PC-3 (cell line): Measurements from ENCODE around the gene VARS2. TPM values are rescaled to one million over a fixed set of nuclear protein-coding genes. Genes with fewer than 3 reads are reported as not detected.
"Not testable (repeated sequence)": the region's sequence is repeated elsewhere in the genome, so short reads cannot be mapped to it uniquely, and the experiment has no call there.

Source experiments
- ATAC-seq: fragments of 200-7000 bp; cut with Tn5 transposase; 2 replicates; pipeline ENCODE4 v1.9.1; 2020; ENCODE audit warnings: mild to moderate bottlenecking, moderate library complexity
- BruUV-seq: library from RNA; stranded (reverse); fragments of 400-500 nt; replicated peaks from 2 replicates; lab custom pipeline; 2021; lab: Mats Ljungman, UMichigan
- CTCF ChIA-PET: fragments of 300-600 bp; sonication (Branson Sonifier 250); formaldehyde crosslinking; loops from one replicate; lab custom pipeline; 2022; ENCODE audit warnings: antibody characterized with exemption; lab: Charles Lee
- POLR2A ChIA-PET: fragments of 300-600 bp; sonication (Branson Sonifier 250); formaldehyde crosslinking; loops from one replicate; lab custom pipeline; 2022; ENCODE audit warnings: antibody characterized with exemption; ENCODE audit not compliant: unreplicated experiment; lab: Charles Lee
- DNase-seq: peaks from one replicate; pipeline ENCODE4 v3.0.0-alpha.2; 2015
- H2AFZ ChIP-seq: fragments of 300-600 bp; sonication (generic); 2 replicates; pipeline ENCODE4 v1.6.0; 2016; ENCODE audit warnings: antibody characterized with exemption, low read length
- H3F3A ChIP-seq: fragments of 300-600 bp; sonication (generic); one replicate; pipeline ENCODE4 v1.6.0; 2017; ENCODE audit warnings: antibody characterized with exemption, low read length, control low read depth, mild to moderate bottlenecking; ENCODE audit not compliant: unreplicated experiment
- H3K27ac ChIP-seq: fragments of 300-600 bp; sonication (generic); 2 replicates; pipeline ENCODE4 v1.5.1; 2016; ENCODE audit warnings: mild to moderate bottlenecking, low read length
- H3K27me3 ChIP-seq: fragments of 300-600 bp; sonication (generic); 2 replicates; pipeline ENCODE4 v1.6.1; 2016; ENCODE audit warnings: low read length, mixed read lengths
- H3K36me3 ChIP-seq: fragments of 300-600 bp; sonication (generic); 2 replicates; pipeline ENCODE4 v1.6.1; 2016; ENCODE audit warnings: low read depth, mixed run types, low read length, mixed read lengths
- H3K4me1 ChIP-seq: fragments of 300-600 bp; sonication (generic); 2 replicates; pipeline ENCODE4 v1.5.1; 2016; ENCODE audit warnings: low read length; ENCODE audit not compliant: insufficient read depth
- H3K4me2 ChIP-seq: fragments of 300-600 bp; sonication (generic); 2 replicates; pipeline ENCODE4 v1.6.0; 2016; ENCODE audit warnings: low read length
- H3K4me3 ChIP-seq: fragments of 300-600 bp; sonication (generic); 2 replicates; pipeline ENCODE4 v1.5.1; 2016; ENCODE audit warnings: mild to moderate bottlenecking, low read length, mixed read lengths
- H3K79me2 ChIP-seq: fragments of 300-600 bp; sonication (generic); 2 replicates; pipeline ENCODE4 v1.6.1; 2017; ENCODE audit warnings: low read length, mixed read lengths
- H3K9ac ChIP-seq: fragments of 300-600 bp; sonication (generic); 2 replicates; pipeline ENCODE4 v1.6.0; 2016; ENCODE audit warnings: mild to moderate bottlenecking, low read length
- H3K9me2 ChIP-seq: fragments of 300-600 bp; sonication (generic); replicated peaks from 2 replicates; pipeline ENCODE4 v1.6.1; 2016; ENCODE audit warnings: mixed run types, low read length, mixed read lengths
- H3K9me3 ChIP-seq: fragments of 300-600 bp; sonication (generic); 2 replicates; pipeline ENCODE4 v1.6.1; 2016; ENCODE audit warnings: low read length, mixed read lengths
- H4K20me1 ChIP-seq: fragments of 300-600 bp; sonication (generic); 2 replicates; pipeline ENCODE4 v1.6.1; 2016; ENCODE audit warnings: low read length, mixed read lengths
- EZH2 ChIP-seq: fragments of 300-600 bp; sonication (generic); IDR thresholded peaks from one replicate; pipeline ENCODE4 v1.6.1; 2017; ENCODE audit warnings: antibody characterized with exemption, mild to moderate bottlenecking, low read length; ENCODE audit not compliant: unreplicated experiment
- EZH2phosphoT487 ChIP-seq: fragments of 300-600 bp; sonication (generic); IDR thresholded peaks from 2 replicates; pipeline ENCODE4 v1.6.1; 2018; ENCODE audit warnings: mild to moderate bottlenecking, antibody characterized with exemption, low read length, borderline replicate concordance
- intact Hi-C: fragments of 100-400 bp; cut with micrococcal nuclease; formaldehyde crosslinking; loops from 2 replicates; pipeline ENCODE4 v1.9.0; 2023
- total RNA-seq: library from RNA; depleted of rRNA; stranded (reverse); fragments of >200 nt; gene quantifications from 2 replicates; pipeline ENCODE4 v1.2.3, GENCODE V29; 2014
- TF ChIP-seq, protein P1 (sequence below): fragments of 300-600 bp; sonication (generic); conservative IDR thresholded peaks from 2 replicates; pipeline ENCODE4 v1.5.1; 2017; ENCODE audit warnings: antibody characterized with exemption, low read depth, mild to moderate bottlenecking, low read length

Gene VARS2
- total RNA-seq, 1 experiment from 2014 or later: 66.5 TPM

- CTCF ChIA-PET: no interaction called here
- Histone ChIP-seq H4K20me1 (no peaks in the 10 kb centered on the region), H3K9me3 (no peaks in the 10 kb centered on the region), H3K9me2 (no peaks in the 10 kb centered on the region), H3K4me1 (no peaks in the 10 kb centered on the region), H3K27ac (no peak overlapping the region), H2AFZ (no peak overlapping the region), H3K4me2 (no peak overlapping the region), H3K4me3 (no peak overlapping the region), H3K27me3 (no peaks in the 10 kb centered on the region), H3K36me3 (peaks cover 14% of the 10 kb centered on the region; the same call in 1 of the 2 replicates), H3K9ac (no peak overlapping the region), H3F3A (no peaks in the 10 kb centered on the region), H3K79me2 (peaks cover 2% of the 10 kb centered on the region)
- DNase-seq (no peak), ATAC-seq (no peak)
- no peak for TF ChIP-seq EZH2phosphoT487
- TF ChIP-seq, protein P1, sequence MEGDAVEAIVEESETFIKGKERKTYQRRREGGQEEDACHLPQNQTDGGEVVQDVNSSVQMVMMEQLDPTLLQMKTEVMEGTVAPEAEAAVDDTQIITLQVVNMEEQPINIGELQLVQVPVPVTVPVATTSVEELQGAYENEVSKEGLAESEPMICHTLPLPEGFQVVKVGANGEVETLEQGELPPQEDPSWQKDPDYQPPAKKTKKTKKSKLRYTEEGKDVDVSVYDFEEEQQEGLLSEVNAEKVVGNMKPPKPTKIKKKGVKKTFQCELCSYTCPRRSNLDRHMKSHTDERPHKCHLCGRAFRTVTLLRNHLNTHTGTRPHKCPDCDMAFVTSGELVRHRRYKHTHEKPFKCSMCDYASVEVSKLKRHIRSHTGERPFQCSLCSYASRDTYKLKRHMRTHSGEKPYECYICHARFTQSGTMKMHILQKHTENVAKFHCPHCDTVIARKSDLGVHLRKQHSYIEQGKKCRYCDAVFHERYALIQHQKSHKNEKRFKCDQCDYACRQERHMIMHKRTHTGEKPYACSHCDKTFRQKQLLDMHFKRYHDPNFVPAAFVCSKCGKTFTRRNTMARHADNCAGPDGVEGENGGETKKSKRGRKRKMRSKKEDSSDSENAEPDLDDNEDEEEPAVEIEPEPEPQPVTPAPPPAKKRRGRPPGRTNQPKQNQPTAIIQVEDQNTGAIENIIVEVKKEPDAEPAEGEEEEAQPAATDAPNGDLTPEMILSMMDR: no peak
- no peak for TF ChIP-seq EZH2
- intact Hi-C loops: no loop called here
- POLR2A ChIA-PET: no interaction called here
- BruUV-seq: no TSS peak
These were observed 10.8 kb upstream of the VARS2 start for GRCh38 chr6:30903236-30903635.

GRCh38 chr6:30907290-30907757 is 6.7 kb upstream of the VARS2 start:
- not testable (repeated sequence) for H3K9ac ChIP-seq, ATAC-seq, DNase-seq

DNA sequence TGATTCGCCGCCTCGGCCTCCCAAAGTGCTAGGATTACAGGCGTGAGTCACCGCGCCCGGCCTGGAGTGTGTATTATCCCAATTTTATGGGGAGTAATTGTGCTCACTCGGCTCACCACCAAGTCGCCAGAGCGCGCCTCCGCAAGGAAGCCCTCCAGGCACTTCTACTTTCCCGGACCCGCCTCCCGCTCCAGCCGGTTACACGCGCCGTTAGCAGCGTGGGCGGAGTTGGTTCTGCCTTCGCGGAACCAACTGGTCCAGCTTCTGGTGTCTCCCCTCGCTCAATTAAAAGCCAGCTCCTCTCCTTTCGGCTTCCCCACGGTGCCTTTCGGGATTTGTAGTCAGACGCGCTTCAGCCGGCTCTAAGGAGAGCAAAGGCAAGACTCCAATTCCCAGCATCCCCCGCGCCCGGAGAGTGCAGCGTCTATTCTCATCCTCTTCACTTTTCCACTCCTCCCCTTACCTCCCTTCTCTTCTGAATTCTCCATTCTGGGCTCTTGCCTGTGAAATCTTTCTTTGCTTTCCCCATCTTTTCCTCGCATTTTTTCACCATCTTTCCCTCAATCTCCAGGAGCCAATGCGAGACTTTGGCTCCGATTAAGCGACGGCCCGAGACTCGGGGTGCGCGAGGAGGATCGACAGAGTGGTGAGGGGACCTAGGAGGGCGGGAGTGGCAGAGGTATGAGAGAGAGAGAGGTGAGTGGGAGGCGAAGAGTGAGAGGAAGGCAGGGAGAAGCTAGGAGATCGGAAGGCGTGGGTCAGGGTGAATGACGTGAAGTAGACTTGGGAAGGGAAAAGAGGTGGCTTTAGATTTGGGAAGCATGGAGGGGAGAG is 6.1 kb upstream of the VARS2 start, which contains the start of gene GTF2H4:
TSS of gene GTF2H4 (plus strand) at position 450 of the 834 bp plus-strand sequence.
- Histone ChIP-seq H3K9me3 (no peaks in the 10 kb centered on the region), H3K79me2 (peaks cover 18% of the 10 kb centered on the region), H3K27me3 (no peaks in the 10 kb centered on the region), H2AFZ (peak within 1 kb of the TSS; percentile 99), H3K36me3 (peaks cover 6% of the 10 kb centered on the region; the same call in 1 of the 2 replicates), H3K9ac (peak within 1 kb of the TSS; percentile 93), H3K4me2 (peak within 1 kb of the TSS; percentile 88), H3K9me2 (no peaks in the 10 kb centered on the region), H3K4me3 (peak within 1 kb of the TSS; percentile 100), H4K20me1 (no peaks in the 10 kb centered on the region), H3K4me1 (peaks cover 9% of the 10 kb centered on the region), H3F3A (no peaks in the 10 kb centered on the region), H3K27ac (peak within 1 kb of the TSS; percentile 40)
- POLR2A ChIA-PET: interaction anchor here (0.5 to 0.9 kb wide), 4 partner anchors 21 to 177 kb away, joined by 3 to 7 read pairs (median 4); no protein-coding TSS in a partner anchor
- no TSS peak for BruUV-seq
- CTCF ChIA-PET: interaction anchor here (0.6 to 1.0 kb wide), 3 partner anchors 88 to 218 kb away, joined by 3 read pairs; no protein-coding TSS in a partner anchor
- peak; percentile 99 for DNase-seq
- intact Hi-C loops: no loop called here
- peak; percentile 97 for ATAC-seq
- TF ChIP-seq EZH2phosphoT487 (no peak), EZH2 (no peak)
- TF ChIP-seq, protein P1: no peak

More at GRCh38 chr6:30907290-30907757, 6.7 kb upstream of the VARS2 start:
- H3K27ac ChIP-seq, H3K4me1 ChIP-seq, H4K20me1 ChIP-seq, intact Hi-C loops, H3K9me3 ChIP-seq, H3K36me3 ChIP-seq, H3F3A ChIP-seq, H3K27me3 ChIP-seq, H3K9me2 ChIP-seq: not testable (repeated sequence)
- CTCF ChIA-PET: interaction anchor here (0.6 to 1.0 kb wide), 2 partner anchors 172 to 218 kb away, joined by 3 read pairs; no protein-coding TSS in a partner anchor
- Histone ChIP-seq H3K79me2 (peaks cover 18% of the 10 kb centered on the region), H3K4me3 (peak overlapping the region; percentile 100), H3K4me2 (peak overlapping the region; percentile 88), H2AFZ (0 out of 2 replicates have a peak overlapping the region, but pooled peaks have one; percentile 58)
- POLR2A ChIA-PET: interaction anchor here (0.5 to 0.9 kb wide), 4 partner anchors 22 to 176 kb away, joined by 3 to 7 read pairs (median 4); no protein-coding TSS in a partner anchor
- TSS peak; percentile 51 for BruUV-seq
